Transverse colon (tissue), 4 donors: ENCODE data around the gene BMP8B.

ENCODE experiments used
- CTCF ChIP-seq, 5 experiments: fragments of 200-600 bp in 3 of 5; fragments of 450-650 bp in 2 of 5; sonication (generic) in 3 of 5; IDR thresholded peaks; 1 replicate in 2 of 5; 2 replicates in 3 of 5; pipeline ENCODE4 v1.5.1; 2016 to 2017; ENCODE audit warnings: antibody characterized with exemption in 5 of 5, inconsistent platforms in 3 of 5, mild to moderate bottlenecking in 2 of 5, moderate library complexity in 1 of 5
- EP300 ChIP-seq: sonication (generic); formaldehyde crosslinking; IDR thresholded peaks from one replicate; pipeline ENCODE4 v1.6.1; 2017; ENCODE audit warnings: antibody characterized with exemption, low read depth
- POLR2A ChIP-seq: fragments of 450-650 bp; IDR thresholded peaks from one replicate; pipeline ENCODE4 v1.6.1; 2016; ENCODE audit warnings: antibody characterized with exemption, mild to moderate bottlenecking, moderate library complexity
- POLR2AphosphoS5 ChIP-seq, 3 donors: sonication (generic); formaldehyde crosslinking; IDR thresholded peaks; one replicate each; pipeline ENCODE4 v1.6.1; 2016; ENCODE audit warnings: antibody characterized with exemption in 3 of 3

- TF ChIP-seq POLR2A (no peak), EP300 (no peak), CTCF (IDR thresholded peaks at IDR 0.05) (no peak), POLR2AphosphoS5 (IDR thresholded peaks at IDR 0.05) (no peak)
Observed at GRCh38 chr1:39732730-39733129, 55.9 kb downstream of the BMP8B start.
